ENCODE results near the gene TMEM106A.
"Not testable (repeated sequence)": the region's sequence is repeated elsewhere in the genome, so short reads cannot be mapped to it uniquely, and the experiment has no call there.

DNA sequence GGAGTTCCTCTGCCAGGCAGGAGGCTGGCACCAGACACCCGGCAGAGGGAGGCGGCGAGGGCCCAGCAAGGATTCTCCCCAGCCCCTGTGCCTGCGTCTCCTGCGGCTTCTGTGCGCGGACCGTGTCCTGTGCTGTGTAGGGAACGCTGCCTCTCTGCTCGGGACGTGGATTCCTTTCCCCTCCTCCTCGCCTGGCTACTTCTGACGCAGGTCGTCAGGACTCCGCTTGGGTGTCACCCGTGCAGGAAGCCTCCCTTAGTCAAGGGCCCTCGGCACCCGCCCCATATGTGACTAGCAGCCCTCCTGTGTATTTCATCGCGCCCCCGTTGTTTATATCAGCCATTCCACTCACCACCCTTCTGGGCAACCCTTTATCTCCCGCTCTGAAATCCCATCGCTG, 34.8 kb downstream of the TMEM106A start:
- TF ChIP-seq, protein P1, sequence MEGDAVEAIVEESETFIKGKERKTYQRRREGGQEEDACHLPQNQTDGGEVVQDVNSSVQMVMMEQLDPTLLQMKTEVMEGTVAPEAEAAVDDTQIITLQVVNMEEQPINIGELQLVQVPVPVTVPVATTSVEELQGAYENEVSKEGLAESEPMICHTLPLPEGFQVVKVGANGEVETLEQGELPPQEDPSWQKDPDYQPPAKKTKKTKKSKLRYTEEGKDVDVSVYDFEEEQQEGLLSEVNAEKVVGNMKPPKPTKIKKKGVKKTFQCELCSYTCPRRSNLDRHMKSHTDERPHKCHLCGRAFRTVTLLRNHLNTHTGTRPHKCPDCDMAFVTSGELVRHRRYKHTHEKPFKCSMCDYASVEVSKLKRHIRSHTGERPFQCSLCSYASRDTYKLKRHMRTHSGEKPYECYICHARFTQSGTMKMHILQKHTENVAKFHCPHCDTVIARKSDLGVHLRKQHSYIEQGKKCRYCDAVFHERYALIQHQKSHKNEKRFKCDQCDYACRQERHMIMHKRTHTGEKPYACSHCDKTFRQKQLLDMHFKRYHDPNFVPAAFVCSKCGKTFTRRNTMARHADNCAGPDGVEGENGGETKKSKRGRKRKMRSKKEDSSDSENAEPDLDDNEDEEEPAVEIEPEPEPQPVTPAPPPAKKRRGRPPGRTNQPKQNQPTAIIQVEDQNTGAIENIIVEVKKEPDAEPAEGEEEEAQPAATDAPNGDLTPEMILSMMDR (conservative IDR thresholded peaks at IDR 0.05 in 1 of 2, IDR thresholded peaks at IDR 0.05 in 1 of 2; ENCODE audit: low read depth in 1 of 2, low read length in 2 of 2), result not testable (repeated sequence)
- TF ChIP-seq EZH2 (IDR thresholded peaks at IDR 0.05; ENCODE audit: low read length, missing control alignments), result not testable (repeated sequence)

All from fibroblast of lung (primary cell).